ENCODE results near the gene RNF26.

DNA sequence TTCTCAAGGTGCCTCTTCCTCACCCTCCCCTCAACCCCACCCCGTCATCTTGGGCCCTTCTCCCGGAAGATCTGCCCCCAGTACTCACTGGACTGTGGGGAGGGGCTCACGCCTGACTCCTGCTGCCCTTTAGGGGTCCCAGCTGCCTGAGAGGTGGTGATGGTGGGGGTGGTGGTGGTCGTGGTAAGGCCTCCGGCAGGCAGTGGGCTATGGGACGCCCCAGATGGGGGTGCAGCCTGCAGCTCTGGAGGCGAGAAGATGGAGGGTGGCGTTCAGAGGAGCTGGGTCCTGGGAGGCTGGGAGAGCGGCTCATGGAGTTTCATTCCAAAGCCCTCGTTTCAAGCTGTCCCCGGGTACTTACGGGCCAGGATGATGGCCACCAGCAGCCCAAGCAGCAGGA is 11.4 kb downstream of the RNF26 start:
- TF ChIP-seq KLF9 (tag by site-specific recombination; IDR thresholded peaks at IDR 0.05; ENCODE audit: low read depth) (no peak), ZNF121 (tag by site-specific recombination; IDR thresholded peaks at IDR 0.05) (no peak)
- TF ChIP-seq, protein P1, sequence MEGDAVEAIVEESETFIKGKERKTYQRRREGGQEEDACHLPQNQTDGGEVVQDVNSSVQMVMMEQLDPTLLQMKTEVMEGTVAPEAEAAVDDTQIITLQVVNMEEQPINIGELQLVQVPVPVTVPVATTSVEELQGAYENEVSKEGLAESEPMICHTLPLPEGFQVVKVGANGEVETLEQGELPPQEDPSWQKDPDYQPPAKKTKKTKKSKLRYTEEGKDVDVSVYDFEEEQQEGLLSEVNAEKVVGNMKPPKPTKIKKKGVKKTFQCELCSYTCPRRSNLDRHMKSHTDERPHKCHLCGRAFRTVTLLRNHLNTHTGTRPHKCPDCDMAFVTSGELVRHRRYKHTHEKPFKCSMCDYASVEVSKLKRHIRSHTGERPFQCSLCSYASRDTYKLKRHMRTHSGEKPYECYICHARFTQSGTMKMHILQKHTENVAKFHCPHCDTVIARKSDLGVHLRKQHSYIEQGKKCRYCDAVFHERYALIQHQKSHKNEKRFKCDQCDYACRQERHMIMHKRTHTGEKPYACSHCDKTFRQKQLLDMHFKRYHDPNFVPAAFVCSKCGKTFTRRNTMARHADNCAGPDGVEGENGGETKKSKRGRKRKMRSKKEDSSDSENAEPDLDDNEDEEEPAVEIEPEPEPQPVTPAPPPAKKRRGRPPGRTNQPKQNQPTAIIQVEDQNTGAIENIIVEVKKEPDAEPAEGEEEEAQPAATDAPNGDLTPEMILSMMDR (tag by site-specific recombination; IDR thresholded peaks at IDR 0.05), result no peak
- TF ChIP-seq, protein P2, sequence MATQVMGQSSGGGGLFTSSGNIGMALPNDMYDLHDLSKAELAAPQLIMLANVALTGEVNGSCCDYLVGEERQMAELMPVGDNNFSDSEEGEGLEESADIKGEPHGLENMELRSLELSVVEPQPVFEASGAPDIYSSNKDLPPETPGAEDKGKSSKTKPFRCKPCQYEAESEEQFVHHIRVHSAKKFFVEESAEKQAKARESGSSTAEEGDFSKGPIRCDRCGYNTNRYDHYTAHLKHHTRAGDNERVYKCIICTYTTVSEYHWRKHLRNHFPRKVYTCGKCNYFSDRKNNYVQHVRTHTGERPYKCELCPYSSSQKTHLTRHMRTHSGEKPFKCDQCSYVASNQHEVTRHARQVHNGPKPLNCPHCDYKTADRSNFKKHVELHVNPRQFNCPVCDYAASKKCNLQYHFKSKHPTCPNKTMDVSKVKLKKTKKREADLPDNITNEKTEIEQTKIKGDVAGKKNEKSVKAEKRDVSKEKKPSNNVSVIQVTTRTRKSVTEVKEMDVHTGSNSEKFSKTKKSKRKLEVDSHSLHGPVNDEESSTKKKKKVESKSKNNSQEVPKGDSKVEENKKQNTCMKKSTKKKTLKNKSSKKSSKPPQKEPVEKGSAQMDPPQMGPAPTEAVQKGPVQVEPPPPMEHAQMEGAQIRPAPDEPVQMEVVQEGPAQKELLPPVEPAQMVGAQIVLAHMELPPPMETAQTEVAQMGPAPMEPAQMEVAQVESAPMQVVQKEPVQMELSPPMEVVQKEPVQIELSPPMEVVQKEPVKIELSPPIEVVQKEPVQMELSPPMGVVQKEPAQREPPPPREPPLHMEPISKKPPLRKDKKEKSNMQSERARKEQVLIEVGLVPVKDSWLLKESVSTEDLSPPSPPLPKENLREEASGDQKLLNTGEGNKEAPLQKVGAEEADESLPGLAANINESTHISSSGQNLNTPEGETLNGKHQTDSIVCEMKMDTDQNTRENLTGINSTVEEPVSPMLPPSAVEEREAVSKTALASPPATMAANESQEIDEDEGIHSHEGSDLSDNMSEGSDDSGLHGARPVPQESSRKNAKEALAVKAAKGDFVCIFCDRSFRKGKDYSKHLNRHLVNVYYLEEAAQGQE (tag by site-specific recombination; IDR thresholded peaks at IDR 0.05), result no peak
- TF ChIP-seq, protein P3, sequence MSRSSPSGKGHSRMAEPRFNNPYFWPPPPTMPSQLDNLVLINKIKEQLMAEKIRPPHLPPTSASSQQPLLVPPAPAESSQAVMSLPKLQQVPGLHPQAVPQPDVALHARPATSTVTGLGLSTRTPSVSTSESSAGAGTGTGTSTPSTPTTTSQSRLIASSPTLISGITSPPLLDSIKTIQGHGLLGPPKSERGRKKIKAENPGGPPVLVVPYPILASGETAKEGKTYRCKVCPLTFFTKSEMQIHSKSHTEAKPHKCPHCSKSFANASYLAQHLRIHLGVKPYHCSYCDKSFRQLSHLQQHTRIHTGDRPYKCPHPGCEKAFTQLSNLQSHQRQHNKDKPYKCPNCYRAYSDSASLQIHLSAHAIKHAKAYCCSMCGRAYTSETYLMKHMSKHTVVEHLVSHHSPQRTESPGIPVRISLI (tag by site-specific recombination; IDR thresholded peaks at IDR 0.05), result no peak

Measured in HEK293 (cell line).